Parathyroid adenoma (tissue), 2 donors: ENCODE measurements around the gene RBM46.
"Not testable (repeated sequence)": the region's sequence is repeated elsewhere in the genome, so short reads cannot be mapped to it uniquely, and the experiment has no call there.

Experiments
- H2AFZ ChIP-seq: fragments of 300-600 bp; sonication (generic); one replicate; pipeline ENCODE4 v1.7.0; 2017; ENCODE audit warnings: antibody characterized with exemption, mild to moderate bottlenecking
- H3K27ac ChIP-seq: fragments of 300-600 bp; sonication (generic); one replicate; pipeline ENCODE4 v1.7.0; 2017
- H3K27me3 ChIP-seq: fragments of 300-600 bp; sonication (generic); one replicate; pipeline ENCODE4 v1.7.0; 2017; ENCODE audit warnings: low read length; ENCODE audit not compliant: control insufficient read depth, insufficient read depth
- H3K36me3 ChIP-seq: fragments of 300-600 bp; sonication (generic); one replicate; pipeline ENCODE4 v1.7.0; 2017; ENCODE audit warnings: low read length; ENCODE audit not compliant: control insufficient read depth, insufficient read depth
- H3K4me1 ChIP-seq: fragments of 300-600 bp; sonication (generic); one replicate; pipeline ENCODE4 v1.7.0; 2017; ENCODE audit warnings: control low read depth
- H3K4me2 ChIP-seq: fragments of 300-600 bp; sonication (generic); one replicate; pipeline ENCODE4 v1.7.0; 2017; ENCODE audit warnings: low read length
- H3K4me3 ChIP-seq: fragments of 300-600 bp; sonication (generic); one replicate; pipeline ENCODE4 v1.7.0; 2017; ENCODE audit warnings: low read depth, low read length
- H3K79me2 ChIP-seq: fragments of 300-600 bp; sonication (generic); one replicate; pipeline ENCODE4 v1.7.0; 2017; ENCODE audit warnings: control low read depth
- H3K9ac ChIP-seq: fragments of 300-600 bp; sonication (generic); one replicate; pipeline ENCODE4 v1.7.0; 2017; ENCODE audit warnings: mild to moderate bottlenecking
- H3K9me3 ChIP-seq: fragments of 300-600 bp; sonication (generic); one replicate; pipeline ENCODE4 v1.7.0; 2017; ENCODE audit warnings: low read length; ENCODE audit not compliant: control insufficient read depth
- CTCF ChIP-seq: fragments of 300-600 bp; sonication (generic); IDR thresholded peaks from one replicate; pipeline ENCODE4 v1.7.0; 2017; ENCODE audit warnings: antibody characterized with exemption, mild to moderate bottlenecking
- donor health status: primary hyperparathyroidism.

The RBM46 gene

GRCh38 chr4:154872198-154872597, 91.1 kb downstream of the RBM46 start:
- H3K79me2 ChIP-seq: no peaks in the 10 kb centered on the region
- H3K4me1 ChIP-seq: no peaks in the 10 kb centered on the region
- H3K9me3 ChIP-seq: no peaks in the 10 kb centered on the region
- H3K27me3 ChIP-seq: no peaks in the 10 kb centered on the region
- TF ChIP-seq CTCF: no peak
- H3K36me3 ChIP-seq: no peaks in the 10 kb centered on the region
- no peak overlapping the region for H3K27ac ChIP-seq
- no peak overlapping the region for H3K4me3 ChIP-seq
- H3K9ac ChIP-seq: no peak overlapping the region
- H3K4me2 ChIP-seq: no peak overlapping the region
- H2AFZ ChIP-seq: no peak overlapping the region

GRCh38 chr4:154874049-154874448, 93.0 kb downstream of the RBM46 start:
- not testable (repeated sequence) for H3K4me2 ChIP-seq, H3K79me2 ChIP-seq, H3K36me3 ChIP-seq

GRCh38 chr4:154877110-154877760, 96.2 kb downstream of the RBM46 start:
- no peaks in the 10 kb centered on the region for H3K9me3 ChIP-seq
- TF ChIP-seq CTCF: no peak
- H3K36me3 ChIP-seq: no peaks in the 10 kb centered on the region

More at GRCh38 chr4:154874049-154874448, 93.0 kb downstream of the RBM46 start:
- not testable (repeated sequence) for H3K27me3 ChIP-seq, H3K27ac ChIP-seq, H3K4me1 ChIP-seq, H2AFZ ChIP-seq, H3K9ac ChIP-seq, H3K9me3 ChIP-seq, H3K4me3 ChIP-seq

More at GRCh38 chr4:154877110-154877760, 96.2 kb downstream of the RBM46 start:
- Histone ChIP-seq H3K4me2 (no peak overlapping the region), H3K79me2 (no peaks in the 10 kb centered on the region), H3K4me1 (no peaks in the 10 kb centered on the region), H3K4me3 (no peak overlapping the region), H3K27me3 (no peaks in the 10 kb centered on the region), H3K27ac (no peak overlapping the region), H3K9ac (no peak overlapping the region), H2AFZ (no peak overlapping the region)
